SK-N-SH treated with all-trans-retinoic acid at 6 μM for 48 hours (cell line): ENCODE data around the gene SPATA12.

Experiments
- ARNTL ChIP-seq: fragments of 450-650 bp; formaldehyde crosslinking; IDR thresholded peaks from 2 replicates; pipeline ENCODE4 v1.5.0; 2020; ENCODE audit warnings: low read depth, mild to moderate bottlenecking, moderate library complexity, borderline replicate concordance
- CREB5 ChIP-seq: fragments of 250-450 bp; sonication (Bioruptor Pico); IDR thresholded peaks from 2 replicates; pipeline ENCODE4 v1.5.1; 2020; ENCODE audit warnings: low read depth, mild to moderate bottlenecking, moderate library complexity
- CSDC2 ChIP-seq: fragments of 250-450 bp; sonication (Bioruptor Pico); IDR thresholded peaks from 2 replicates; pipeline ENCODE4 v1.5.0; 2020; ENCODE audit warnings: mild to moderate bottlenecking, moderate library complexity
- ESRRG ChIP-seq: fragments of 250-450 bp; sonication (Bioruptor Pico); IDR thresholded peaks from 2 replicates; pipeline ENCODE4 v1.6.1; 2021; ENCODE audit warnings: mild to moderate bottlenecking
- ISL1 ChIP-seq: fragments of 250-450 bp; sonication (Bioruptor Pico); IDR thresholded peaks from 2 replicates; pipeline ENCODE4 v2.1.2; 2022; ENCODE audit warnings: mild to moderate bottlenecking, moderate library complexity
- PATZ1 ChIP-seq: fragments of 250-450 bp; sonication (Bioruptor Pico); IDR thresholded peaks from 2 replicates; pipeline ENCODE4 v1.8.0; 2020; ENCODE audit warnings: mild to moderate bottlenecking, moderate library complexity, borderline replicate concordance
- SNAI2 ChIP-seq: fragments of 250-450 bp; sonication (Bioruptor Pico); IDR thresholded peaks from 2 replicates; pipeline ENCODE4 v1.5.0; 2020; ENCODE audit warnings: mild to moderate bottlenecking, moderate library complexity
- ZFP30 ChIP-seq: fragments of 450-650 bp; formaldehyde crosslinking; IDR thresholded peaks from 2 replicates; pipeline ENCODE4 v1.5.0; 2022; ENCODE audit warnings: mild to moderate bottlenecking, moderate library complexity
- ZNF565 ChIP-seq: fragments of 450-650 bp; formaldehyde crosslinking; conservative IDR thresholded peaks from 2 replicates; pipeline ENCODE4 v1.5.0; 2020; ENCODE audit warnings: low read depth, mild to moderate bottlenecking, moderate library complexity

GRCh38 chr3:57112206-57112605 is 51.7 kb downstream of the SPATA12 start:
- no peak for TF ChIP-seq ZFP30 (CRISPR knock-in tag)
- TF ChIP-seq PATZ1 (CRISPR knock-in tag), result no peak
- TF ChIP-seq ISL1 (CRISPR knock-in tag), result peak; percentile 11; the same call in 1 of the 2 replicates
- TF ChIP-seq ZNF565 (CRISPR knock-in tag), result no peak
- TF ChIP-seq CSDC2 (CRISPR knock-in tag), result no peak
- TF ChIP-seq ARNTL (CRISPR knock-in tag), result no peak
- no peak for TF ChIP-seq SNAI2 (CRISPR knock-in tag)
- TF ChIP-seq ESRRG (CRISPR knock-in tag), result no peak
- no peak for TF ChIP-seq CREB5 (CRISPR knock-in tag)
